GM18517 (cell line): ENCODE results near the gene P4HA1.

Experiments used
- ATAC-seq: cut with Tn5 transposase; IDR thresholded peaks from one replicate; pipeline ENCODE4 v1.9.1; 2021; ENCODE audit warnings: mild to moderate bottlenecking, moderate library complexity; ENCODE audit not compliant: unreplicated experiment

P4HA1 gene

GRCh38 chr10:73094986-73095480 is 1.6 kb downstream of the P4HA1 start:
- no peak for ATAC-seq

DNA sequence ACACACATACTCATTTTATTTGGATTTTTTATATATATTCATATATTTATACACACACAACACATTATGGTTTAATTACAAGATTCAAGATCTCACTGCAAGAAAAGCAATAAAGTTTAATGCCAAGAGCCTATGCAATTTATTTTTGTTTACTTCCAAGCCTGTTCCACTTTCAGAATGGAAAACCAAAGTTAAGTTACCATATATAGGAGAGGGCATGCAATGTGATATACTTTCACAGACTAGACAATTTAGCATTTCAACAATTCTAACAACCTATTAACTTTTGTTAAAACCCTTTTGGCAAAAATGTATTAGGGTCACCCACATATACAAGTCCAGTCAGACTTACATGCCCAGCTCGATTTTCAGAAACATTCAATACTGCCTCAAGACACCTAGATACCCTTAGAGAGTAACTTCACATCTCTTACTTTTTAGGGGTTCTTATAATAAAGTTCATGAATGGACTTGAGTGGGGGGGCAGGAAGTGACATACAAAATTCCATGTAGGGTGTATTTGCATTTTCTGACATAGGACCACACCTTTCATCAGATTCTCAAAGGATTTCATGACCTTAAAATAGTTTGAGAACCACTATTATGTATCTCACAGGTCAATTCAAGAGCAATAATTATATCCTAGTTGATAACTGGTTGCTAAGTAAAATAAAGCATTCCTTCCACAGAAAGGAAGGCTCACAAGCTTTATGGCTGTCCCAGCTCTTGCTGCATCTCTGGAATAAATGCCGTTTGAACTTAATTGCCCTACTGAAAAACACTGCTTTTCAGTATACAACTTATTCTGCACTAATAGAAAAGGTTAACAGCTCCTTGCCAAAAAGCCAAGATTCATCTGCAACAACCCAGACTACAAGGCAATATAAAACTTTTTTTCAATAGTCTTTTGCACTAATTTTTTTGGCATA is 2.5 kb downstream of the P4HA1 start:
- no peak for ATAC-seq

GRCh38 chr10:73092830-73093229 is 3.8 kb downstream of the P4HA1 start:
- ATAC-seq, result no peak

- ATAC-seq, result no peak
Measured at GRCh38 chr10:73088304-73088703, 8.4 kb downstream of the P4HA1 start.

DNA sequence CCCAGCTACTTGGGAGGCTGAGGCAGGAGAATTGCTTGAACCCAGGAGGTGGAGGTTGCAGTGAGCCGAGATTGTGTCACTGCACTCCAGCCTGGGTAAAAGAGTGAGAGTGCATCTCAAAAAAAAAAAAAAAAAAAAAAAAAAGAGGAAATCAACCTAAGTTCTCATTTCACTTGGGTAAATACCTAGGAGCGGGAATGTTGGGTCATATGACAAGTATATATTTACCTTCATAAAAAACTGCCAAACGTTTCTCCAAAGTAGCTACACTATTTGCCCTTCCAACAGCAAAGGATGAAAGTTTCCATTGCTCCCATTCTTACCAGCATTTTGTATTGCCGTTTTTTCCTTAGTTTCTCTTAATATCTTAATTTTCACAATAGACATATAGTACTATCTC is 9.8 kb downstream of the P4HA1 start:
- no peak for ATAC-seq

- ATAC-seq, result no peak
Measured at GRCh38 chr10:73084209-73084608, 12.5 kb downstream of the P4HA1 start.

DNA sequence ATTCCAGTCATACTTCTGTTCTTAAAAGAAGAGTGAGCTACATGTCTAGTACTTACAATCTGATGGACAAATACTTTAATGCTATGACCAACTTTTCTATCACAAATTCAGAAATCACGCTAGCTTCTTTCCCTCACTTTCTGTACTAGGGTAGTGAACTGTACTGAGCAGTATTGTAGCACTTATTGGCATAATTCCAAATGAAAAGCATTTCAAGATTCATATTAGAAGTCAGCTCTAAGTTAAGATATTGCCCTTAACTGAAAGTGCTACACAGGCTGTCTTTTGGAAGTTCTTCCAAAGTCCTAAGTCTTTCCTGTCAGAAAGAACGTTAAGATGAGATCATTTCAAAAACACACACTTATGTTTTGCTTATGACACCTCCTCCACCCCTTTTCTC is 13.4 kb downstream of the P4HA1 start:
- ATAC-seq, result no peak

DNA sequence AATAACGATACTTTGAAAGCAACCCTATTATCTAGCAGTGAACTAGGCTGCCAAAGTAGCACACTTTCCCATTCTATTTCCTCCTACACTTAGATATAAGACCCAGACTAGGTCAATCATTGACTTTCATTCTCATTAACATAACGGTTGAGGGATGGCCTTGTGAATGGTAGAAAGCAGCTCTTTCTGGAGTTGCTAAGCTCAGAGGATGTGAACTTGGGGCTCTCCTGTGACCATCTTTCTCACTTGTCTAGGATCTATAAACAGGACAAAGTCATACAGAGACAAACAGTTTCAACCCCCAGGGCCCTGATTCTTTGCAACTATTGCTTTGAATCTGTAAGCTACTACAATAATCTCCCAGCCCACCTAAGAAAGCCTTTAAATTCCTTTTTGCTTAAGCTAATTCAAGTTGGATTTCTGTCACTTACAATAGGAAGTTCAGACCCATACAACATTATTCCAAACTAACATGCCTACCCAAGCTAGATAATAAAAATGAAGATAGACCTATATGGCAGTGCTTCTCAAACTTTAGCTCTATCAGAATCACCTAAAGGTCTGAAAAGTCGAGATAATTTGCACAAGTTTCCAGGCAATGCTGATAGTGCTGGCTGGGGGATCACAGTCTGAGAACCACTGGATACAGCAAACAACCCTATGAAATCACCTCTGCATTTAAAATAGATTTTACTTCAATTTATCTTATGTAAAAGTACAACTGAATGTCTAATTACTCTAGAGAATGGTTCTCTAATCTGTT is 16.7 kb downstream of the P4HA1 start:
- ATAC-seq, result no peak

DNA sequence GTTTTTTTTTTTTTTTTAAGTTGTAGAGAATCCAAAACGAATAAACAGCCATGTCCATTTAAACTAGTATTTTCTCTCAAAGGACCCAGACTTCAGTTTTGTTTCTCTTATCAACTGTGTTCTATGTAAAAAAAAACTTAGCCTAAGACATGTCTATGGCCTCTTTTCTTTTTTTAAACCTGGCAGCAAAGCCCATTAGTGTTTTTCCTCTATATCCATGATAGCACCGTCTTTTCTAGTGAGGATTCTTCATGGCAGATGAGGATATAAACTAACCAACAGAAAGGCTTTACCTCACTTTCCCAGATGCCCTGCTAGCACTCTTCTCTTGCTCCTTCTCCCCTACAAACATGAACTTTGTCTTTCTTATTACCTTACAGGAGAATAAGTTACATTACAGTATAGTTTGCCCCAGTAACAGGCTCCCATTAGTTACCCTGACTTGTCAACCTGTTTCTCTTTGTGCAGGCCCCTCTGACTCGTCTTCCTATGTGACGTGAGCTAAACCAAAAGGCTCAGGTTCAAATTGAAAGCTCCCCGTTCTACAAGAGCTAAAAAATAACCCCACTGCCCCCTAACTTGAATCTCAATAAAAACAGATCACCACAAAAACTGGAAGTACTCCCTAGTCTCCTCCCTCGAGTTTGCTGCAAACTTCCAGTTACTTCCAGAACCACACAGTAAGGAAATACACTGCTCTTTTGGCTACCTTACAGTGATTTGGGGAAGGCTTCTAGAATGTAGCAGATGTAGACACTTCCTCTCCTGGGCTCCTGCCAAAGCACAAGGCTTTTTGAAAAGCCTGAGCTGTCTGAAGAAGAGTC is 20.1 kb downstream of the P4HA1 start:
- no peak for ATAC-seq

GRCh38 chr10:73075829-73076228 is 20.8 kb downstream of the P4HA1 start:
- ATAC-seq, result no peak

GRCh38 chr10:73073627-73074026 is 23.0 kb downstream of the P4HA1 start:
- ATAC-seq, result no peak

DNA sequence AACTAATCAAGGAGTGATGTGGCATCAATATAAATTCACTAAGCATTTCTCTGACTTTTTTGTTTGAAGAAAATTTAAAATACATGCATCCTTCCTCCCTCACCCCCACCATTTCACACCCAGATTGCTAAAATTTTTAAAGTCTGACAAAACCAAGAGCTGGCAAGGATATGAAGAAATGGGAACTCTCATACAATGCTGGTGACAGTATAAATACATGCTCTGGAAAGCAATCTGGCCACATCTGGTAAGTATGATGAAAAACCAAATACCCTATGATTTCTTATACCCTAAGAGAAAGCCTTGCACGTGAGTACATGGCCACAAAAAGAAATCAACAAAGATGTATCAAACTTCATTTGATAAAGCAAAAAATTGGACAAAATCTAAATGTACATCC is 31.2 kb downstream of the P4HA1 start:
- no peak for ATAC-seq

DNA sequence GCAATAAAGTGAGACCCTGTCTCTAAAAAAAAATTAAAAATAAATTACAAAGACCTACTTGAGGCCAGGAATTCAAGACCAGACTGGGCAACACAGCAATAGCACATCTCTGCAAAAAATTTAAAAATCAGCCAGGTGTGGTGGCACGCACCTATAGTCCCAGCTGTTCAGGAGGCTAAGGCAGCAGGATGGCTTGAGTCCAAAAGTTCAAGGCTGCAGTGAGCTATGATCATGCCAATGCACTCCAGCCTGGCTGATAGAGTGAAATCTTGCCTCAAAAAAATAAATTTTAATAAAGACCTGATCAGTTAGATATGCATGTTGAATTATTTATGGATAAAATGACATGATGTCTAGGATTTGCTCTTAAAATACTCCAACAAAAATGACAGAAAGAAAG is 34.9 kb downstream of the P4HA1 start:
- ATAC-seq, result no peak

DNA sequence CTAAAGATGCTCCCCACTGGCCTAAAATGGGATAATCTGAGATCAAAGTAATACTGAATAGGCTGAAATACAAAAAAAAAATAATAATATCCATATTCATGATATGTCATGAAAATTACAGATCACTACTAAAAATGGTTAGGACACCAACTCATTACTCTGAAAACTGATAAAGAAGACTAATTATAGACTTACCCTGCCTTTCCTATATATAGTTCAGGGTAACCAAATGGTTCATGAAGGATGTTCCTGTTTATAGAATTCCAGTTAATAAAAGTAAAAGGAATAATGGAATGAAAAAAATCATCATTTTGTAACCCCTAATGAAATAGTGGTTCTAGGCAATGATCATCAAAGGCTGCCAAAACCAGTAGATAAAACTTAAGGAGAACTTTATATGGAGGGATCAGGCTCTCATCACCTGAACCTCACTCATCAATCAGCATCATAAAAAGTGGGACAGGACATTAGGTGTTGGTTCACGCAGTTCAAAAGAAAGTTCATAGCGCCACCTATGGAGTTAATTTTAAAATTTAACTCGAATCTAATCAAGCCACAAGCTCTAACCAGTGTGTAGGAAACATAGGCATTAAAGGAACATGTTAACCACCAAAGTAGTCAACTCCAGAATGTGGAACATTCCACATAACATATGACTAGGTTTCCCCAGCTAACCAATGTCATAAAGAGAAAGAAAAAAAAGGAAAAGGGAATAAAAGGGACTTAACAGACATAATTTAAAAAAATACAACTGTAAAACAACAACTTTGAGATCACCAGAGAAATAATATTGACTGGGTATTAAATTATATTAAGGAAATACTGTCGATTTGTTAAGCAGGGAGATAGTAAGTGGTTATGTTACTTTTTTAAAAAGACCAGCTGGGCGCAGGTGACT is 35.7 kb downstream of the P4HA1 start:
- ATAC-seq, result no peak

GRCh38 chr10:73060173-73060572 is 36.5 kb downstream of the P4HA1 start:
- no peak for ATAC-seq

DNA sequence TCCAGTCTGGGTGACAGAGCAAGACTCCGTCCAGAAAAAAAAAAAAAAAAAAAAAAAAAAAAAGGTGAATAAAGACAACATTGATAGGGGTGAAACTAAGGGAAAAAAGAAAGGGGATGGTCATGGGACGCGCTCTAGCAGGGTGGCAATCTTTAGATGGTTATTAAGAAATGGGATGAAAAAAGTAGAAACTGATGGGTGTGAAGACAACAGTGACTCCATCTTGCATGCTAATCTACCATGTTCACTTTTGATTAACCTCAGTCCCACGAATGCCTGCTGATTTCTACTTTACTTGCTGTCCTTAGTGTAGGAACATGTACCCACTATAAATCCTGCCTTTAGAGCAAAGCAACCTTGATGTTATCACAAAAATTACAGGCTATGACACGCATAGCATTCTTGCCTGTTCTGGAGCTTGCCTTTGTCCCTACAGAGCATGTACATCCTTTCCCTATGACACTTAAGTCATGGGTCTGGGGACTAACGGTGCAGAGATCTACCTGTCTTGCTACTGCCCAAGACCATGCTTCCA is 38.5 kb downstream of the P4HA1 start:
- no peak for ATAC-seq

DNA sequence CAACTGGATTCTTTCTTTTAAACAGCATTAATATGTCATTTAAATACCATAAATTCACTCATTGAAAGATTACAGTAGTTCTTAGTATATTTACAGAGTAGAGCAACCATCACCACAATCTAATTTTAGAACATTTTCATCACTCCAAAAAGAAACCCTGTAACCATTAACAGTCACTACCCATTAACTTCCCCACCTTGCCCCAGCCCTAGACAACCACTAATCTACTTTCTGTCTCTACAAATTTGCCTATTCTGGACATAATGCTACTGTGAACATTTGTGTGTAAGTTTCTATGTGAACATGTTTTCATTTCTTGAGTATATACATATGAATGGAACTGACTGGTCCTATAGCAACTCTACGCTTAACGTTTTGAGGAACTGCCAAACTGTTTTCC is 42.4 kb downstream of the P4HA1 start:
- peak; percentile 76 for ATAC-seq

- ATAC-seq, result no peak
Measured at GRCh38 chr10:73053275-73053674, 43.4 kb downstream of the P4HA1 start.

GRCh38 chr10:73044378-73045285 is 52.0 kb downstream of the P4HA1 start:
- no peak for ATAC-seq
